HG03432 (cell line): Measurements from ENCODE around the gene ZNF408.
"Not testable (repeated sequence)": the region's sequence is repeated elsewhere in the genome, so short reads cannot be mapped to it uniquely, and the experiment has no call there.

ENCODE experiments used
- ATAC-seq: cut with Tn5 transposase; IDR thresholded peaks from one replicate; pipeline ENCODE4 v1.9.1; 2021; ENCODE audit warnings: mild to moderate bottlenecking, moderate library complexity; ENCODE audit not compliant: unreplicated experiment

The ZNF408 gene

DNA sequence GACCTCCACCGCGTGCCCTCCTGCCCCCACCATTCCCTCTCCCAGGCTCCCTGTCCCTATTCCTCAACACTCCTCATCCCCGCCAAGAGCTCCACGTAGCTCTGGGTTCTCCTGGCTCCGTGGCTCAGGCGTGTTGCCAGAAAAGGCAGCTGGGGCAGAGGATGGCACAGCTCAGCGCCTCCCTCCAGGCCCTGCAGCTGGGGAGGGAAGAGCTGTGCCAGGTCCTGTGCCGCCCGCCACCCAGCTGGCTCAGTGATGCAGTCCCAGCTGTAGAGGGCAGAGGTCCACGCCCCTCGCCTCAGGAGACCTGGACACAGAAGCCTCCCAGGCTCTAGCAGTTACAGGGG lies 4.6 kb upstream of the ZNF408 start:
- ATAC-seq, result no peak

DNA sequence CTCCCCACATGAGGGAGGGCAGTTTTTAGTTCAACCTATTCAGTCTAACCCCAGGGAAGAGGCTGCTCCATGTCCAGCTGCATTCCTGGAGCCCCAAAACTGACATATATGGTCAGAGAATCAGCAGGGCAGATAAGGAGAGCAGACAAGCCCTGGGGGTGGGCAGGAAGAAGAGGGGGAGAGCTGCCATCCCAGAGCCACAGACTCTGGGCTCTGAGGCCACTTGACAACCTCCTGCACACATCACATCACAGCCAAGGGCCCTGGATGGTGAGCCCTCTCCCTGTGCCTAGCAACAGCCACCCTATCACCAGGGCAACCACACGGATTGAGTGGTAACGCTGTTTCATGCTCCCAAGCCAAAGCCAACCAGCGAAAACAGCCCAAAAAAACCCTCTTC lies 3.5 kb upstream of the ZNF408 start:
- ATAC-seq, result no peak

DNA sequence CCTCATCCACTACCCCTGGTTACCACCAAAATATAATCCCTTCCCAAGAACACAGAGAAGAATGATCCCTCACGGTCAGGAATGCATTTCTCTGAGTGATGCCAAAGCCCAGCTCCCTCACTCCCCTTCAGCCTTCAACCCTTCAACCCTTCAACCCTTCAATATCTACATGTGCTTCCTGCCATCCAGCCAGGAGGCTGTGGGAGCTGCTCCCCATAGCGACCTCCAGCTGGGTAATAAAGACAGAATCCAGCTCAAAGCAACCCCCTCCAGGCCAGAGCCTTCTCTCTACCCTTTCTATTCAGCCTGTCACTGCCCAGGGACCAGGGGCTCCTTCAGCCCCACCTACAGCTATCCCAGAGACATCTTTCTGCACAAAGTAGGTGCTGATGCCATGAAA lies 3.1 kb upstream of the ZNF408 start:
- no peak for ATAC-seq

DNA sequence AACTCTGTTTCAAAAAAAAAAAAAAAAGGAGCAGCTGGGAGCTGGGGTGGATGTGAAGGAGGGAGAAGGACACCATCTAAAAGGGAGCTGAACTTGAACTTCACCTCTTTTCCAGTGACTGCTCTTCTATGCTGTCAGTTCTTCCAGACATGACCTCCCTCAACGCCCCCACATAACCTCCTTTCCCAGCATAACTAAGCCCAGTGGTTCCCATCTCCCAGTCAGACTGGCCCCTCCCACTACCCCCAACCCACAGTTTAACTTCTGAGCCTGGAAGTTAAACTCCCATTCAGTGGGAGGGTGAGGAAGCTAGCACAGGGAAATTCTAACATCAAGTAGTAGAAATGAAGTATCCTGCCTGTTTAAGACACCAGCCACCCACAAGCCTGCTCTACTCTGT lies 2.2 kb upstream of the ZNF408 start:
- no peak for ATAC-seq

DNA sequence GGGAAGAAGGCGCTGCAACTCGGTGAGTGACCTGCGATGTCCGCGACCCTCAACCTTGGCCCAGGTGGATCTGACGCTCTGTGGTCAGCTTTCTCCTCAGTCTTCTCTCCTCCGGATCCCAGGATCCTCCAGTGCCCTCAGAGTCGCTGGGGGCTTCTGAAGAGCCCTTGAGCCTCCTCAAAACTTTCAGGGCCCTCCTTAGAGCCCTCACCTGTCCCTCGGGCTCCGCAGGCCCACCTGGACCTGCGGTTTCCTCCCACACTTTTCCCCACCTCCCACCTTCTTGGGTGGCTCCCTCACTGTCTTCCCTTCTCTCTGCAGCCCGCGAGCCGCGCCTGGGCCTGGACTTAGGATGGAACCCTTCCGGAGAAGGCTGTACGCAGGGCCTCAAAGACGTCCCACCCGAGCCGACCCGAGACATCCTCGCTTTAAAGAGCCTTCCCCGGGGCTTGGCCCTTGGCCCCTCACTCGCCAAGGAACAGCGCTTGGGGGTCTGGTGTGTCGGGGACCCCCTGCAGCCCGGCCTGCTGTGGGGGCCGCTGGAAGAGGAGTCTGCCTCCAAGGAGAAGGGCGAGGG lies 335 bp downstream of the ZNF408 start:
- ATAC-seq, result peak; percentile 3

DNA sequence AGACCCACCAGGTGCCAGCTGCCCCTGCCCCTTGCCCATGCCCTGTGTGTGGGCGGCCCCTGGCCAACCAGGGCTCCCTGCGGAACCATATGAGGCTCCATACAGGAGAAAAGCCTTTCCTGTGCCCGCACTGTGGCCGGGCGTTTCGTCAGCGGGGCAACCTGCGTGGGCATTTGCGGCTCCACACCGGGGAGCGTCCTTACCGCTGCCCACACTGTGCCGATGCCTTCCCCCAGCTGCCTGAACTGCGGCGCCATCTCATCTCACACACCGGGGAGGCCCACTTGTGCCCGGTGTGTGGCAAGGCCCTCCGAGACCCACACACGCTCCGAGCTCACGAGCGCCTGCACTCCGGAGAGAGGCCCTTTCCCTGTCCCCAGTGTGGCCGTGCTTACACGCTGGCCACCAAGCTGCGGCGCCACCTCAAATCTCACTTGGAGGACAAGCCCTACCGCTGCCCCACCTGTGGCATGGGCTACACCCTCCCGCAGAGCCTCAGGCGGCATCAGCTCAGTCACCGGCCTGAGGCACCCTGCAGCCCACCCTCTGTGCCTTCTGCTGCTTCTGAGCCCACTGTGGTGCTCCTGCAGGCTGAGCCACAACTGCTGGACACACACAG lies 4.3 kb downstream of the ZNF408 start:
- ATAC-seq, result no peak

DNA sequence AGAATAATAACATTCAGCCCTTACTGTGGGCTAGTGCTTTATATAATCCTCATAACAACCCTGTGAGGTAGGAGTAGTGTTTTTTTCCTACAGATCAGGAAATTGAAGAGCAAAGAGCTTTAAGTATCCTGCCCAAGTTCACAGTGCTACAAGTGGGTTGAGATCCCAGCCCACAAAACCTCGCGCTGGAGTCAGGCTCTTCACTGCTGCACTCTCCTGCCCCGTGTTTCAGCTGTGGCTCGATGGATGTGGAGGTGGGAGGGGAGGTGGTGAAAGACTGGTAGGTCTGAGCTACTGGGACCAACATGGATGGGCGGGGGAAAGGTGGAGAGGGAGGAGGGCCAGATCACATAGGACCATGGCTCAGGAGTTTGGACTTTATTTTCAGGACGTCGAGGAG lies 6.1 kb downstream of the ZNF408 start:
- no peak for ATAC-seq

DNA sequence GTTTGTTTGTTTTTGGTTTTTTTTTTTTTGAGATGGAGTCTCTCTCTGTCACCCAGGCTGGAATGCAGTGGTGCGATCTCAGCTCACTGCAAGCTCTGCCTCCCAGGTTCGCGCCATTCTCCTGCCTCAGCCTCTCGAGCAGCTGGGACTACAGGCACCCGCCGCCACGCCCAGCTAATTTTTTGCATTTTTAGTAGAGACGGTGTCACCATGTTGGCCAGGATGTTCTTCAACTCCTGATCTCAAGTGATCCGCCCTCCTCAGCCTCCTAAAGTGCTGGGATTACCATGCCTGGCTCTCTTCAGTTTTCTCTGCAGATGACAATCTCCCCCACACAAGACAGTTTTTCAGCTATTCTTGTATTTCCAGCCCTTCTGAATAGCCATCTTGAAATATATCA lies 8.5 kb downstream of the ZNF408 start:
- not testable (repeated sequence) for ATAC-seq

DNA sequence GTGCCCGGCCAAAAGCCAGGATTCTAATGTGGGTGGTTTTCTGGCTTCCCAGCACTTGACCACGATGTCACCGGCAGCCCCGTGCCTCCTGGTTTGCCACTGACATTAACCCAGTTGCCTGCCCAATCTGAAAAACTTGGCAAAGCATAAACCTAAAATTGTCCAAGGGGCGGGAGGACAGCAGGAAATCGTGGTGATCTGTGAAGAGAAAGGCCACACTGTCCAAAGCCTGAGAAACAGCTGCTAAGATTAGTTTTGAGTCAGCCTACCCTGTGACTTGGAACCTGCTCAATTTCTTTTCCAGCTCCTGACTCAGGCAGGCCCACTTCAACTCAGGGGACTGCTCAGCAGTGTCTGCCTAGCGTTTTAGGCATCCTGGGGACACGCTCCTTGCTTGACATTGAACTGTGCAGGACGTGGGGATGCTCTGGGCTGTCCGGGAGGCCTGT lies 10.0 kb downstream of the ZNF408 start:
- no peak for ATAC-seq

DNA sequence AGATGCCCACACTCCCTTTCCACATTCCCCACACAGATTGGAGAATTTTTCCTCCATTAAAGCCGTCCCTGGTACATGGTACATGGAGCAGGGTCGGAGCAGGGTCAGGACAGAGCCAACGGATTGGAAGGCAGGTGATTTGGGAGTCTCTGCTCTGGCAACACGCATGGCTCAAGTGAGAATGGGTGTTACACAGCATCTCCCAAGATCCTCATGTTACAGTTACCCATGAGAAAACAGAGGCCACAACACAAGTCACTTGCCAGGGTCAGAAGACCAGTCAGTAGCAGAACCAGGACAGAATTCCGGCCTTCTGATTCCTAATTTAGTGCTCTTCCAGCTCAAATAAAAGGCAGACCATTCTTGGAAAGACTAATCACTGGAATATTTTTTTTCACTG lies 10.5 kb downstream of the ZNF408 start:
- no peak for ATAC-seq

DNA sequence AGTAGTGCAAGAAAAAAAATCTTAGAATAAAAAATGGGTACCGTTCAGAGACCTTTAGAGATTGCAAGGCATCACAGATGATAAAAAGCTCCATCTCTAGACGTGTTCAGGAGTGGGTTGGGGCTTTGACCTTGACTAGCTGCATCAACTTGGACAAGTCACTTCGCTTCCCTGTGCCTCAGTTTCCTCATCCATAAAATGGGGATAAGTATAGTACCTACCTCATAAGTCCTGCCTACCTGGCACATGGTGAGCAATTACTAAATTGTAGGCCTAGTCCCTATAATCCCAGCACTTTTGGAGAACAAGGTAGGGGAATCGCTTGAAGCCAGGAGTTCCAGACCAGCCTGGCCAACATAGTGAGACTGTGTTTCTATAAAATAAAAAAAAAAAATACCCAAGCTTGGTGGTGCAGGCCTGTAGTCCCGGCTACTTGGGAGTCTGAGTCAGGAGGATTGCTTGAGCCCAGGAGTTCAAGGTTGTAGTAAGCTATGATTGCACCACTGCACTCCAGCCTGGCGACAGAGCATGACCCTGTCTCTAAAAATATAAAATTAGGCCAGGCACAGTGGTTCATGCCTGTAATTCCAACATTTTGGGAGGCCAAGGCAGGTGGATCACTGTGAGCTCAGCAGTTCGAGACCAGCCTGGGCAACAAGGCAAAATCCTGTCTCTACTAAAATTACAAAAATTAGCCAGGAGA lies 12.2 kb downstream of the ZNF408 start:
- no peak for ATAC-seq

DNA sequence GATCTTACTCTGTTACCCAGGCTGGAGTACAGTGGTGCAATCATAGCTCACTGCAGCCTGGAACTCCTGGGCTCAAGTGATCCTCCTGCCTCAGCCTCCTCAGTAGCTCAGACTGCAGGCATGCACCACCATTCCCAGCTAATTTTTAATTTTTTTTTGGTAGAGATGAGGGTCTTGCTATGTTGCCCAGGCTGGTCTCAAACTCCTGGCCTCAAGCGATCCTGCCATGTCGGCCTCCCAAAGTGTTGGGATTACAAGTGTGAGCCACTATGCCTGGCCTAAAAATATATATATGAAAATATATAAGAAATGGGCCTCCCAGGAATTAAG lies 17.0 kb downstream of the ZNF408 start:
- ATAC-seq, result not testable (repeated sequence)

DNA sequence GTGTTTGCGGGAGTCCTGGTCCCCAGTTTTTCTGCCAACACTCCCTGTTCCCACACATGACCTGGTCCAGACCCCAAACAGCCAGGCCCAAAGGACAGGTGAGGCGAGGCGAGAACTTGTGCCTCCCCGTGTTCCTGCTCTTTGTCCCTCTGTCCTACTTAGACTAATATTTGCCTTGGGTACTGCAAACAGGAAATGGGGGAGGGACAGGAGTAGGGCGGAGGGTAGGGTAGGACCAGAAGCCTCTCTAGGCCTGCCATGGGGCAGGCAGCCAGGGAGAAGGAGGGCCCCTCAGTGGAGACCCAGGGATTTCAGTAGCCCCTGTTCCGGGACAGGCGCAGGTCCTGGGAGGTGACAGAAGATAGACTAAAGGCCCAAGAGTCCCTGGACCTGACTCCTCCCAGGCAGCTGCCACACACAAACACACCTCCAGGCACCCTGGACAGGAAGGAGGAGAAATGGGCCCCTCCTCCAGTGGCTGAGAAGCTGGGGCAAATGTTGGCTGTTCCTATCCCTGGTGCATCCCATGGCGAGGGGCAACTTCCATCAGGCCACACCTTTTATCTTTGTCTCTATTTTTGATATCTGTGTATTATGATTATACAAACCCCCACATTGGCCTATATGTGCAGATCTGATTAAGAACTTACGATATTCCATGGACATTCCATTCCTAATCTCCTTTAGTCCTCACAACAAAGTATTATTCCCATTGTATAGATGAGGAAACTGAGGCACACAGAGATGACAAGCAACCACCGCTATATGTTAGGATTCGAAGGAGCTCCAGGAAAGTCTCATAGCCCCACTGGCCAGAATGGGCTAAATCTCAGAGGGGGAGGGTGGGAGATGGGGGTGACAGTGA lies 17.6 kb downstream of the ZNF408 start:
- ATAC-seq, result no peak

DNA sequence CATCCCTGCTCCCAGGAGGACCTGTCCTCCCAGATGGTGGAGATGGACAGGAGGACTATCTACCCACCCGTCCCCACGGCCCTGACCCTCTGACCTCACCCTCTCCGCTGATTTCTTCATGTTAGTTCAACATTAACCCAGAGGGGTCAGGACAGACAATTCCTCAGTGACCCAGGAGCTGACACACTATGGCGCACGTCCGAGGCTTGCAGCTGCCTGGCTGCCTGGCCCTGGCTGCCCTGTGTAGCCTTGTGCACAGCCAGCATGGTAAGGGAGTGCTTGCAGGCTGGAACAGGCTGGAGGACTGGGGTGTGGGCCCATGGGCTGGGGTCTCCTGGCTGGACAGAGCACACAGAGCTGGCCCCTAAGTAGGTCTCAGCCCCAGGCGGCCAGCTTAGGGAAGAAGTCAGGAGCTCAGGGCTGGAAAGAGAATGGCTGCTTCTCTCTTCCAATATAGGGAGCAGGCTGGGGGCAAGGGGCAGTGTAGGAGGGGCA lies 18.3 kb downstream of the ZNF408 start, which contains the start of gene F2:
Gene F2, plus strand, starts transcription at position 166 of the 495 bp plus-strand sequence. Its CDS starts 23 bp downstream, at position 189.
- no peak for ATAC-seq

DNA sequence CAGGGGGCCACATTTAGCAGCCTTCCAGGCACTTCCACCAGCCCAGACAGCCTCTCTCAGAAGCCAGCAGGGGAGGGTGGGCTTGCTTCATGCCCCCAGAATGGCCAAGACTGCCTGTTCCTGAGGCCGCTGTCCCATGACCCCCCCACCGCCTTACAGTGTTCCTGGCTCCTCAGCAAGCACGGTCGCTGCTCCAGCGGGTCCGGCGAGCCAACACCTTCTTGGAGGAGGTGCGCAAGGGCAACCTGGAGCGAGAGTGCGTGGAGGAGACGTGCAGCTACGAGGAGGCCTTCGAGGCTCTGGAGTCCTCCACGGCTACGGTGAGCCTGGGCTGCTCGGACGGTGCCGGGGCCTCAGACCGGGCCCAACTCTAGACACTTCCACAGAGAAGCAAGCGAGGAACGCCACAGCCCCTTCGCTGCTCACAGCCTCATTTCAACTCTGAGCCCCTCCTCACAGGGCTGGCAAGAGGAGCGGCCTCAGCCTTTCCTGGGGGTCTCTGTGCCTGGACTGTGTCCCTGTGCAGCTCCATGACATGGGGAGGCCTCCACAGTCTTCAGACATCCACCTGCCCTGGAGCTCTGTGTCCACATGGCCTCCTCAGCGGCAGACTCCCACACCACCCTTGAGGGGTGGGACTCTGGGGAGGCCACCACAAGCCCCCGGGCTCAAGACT lies 18.9 kb downstream of the ZNF408 start:
- no peak for ATAC-seq

DNA sequence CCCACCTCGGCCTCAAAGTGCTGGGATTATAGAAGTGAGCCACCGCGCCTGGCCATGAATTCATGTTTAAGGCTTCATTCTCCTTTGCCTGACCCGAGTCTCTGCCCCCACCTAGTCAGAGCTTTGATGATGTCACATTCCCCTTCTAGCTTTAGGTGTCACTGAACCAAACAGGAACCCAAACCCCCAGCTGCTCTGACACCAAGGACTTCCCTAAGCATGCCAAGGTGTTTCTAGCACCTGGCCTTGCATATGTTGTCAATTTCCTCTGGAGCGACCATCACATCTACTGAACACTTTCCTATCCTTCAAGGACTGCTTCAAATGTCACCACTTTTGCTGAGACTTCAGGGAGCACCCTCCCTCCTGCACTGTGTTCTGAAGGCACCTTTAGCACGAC lies 20.5 kb downstream of the ZNF408 start:
- no peak for ATAC-seq

DNA sequence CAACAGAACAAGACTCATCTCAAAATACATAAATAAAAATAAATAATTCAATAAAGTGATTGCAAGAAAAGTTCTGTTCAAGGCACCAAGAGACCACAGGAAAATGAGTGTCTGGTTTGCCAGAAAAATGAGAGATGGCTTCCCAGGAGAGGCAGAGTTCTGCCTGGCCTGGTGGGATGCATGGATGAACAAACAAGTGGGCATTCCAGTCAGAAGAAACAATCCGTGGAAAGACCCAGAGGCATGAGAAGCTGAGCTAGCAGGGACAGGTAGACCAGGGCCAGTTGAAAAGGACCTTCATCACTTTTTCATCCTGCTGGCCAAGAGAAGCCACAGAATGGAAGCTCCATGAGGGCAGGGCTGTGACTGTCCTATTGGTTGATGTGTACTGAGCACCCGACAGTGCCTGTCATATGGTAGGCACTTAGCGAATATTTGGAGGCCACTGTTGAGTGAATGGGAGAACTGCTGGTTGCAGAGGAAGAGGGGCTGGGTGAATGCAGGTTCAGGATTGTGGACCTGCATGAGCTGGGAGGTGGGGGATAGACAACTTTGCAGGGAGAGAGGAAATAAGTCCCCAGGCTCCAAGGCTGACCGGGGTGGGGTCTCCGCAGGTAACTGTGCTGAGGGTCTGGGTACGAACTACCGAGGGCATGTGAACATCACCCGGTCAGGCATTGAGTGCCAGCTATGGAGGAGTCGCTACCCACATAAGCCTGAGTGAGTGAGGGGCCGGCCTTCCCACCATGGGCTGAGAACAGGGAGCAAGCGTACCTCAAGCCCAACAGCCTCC lies 21.9 kb downstream of the ZNF408 start:
- no peak for ATAC-seq

DNA sequence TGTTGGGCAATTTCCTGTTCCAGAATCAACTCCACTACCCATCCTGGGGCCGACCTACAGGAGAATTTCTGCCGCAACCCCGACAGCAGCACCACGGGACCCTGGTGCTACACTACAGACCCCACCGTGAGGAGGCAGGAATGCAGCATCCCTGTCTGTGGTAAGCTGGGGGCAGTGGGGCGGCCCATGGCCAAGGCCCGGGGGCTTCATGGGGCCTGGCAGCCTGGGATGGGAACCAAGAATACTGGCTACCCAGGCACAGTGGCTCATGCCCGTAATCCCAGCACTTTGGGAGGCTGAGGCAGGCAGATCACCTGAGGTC lies 22.5 kb downstream of the ZNF408 start:
- no peak for ATAC-seq

DNA sequence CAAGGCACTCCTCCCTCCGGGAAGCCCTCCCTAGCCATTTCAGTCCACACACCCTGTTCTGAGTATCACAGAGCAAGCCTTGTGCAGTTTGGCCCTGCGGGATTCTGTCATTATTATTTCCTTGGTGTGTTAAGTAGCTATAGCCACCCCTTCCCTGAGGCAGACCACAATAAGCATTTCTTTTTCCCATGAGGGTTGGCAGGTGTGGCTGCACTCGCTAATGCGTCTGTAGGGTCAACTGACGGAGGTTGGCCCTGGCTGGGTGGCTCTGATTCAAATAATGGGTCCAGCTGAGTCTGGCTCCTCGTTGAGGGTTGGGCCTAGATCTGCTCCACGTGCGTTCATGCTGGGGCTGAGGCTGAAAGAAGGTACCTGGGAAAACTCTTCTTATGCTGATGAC lies 23.3 kb downstream of the ZNF408 start:
- ATAC-seq, result no peak
